HCT116 (cell line): Measurements from ENCODE around the gene SNX25. TPM values are rescaled to one million over a fixed set of nuclear protein-coding genes. Genes with fewer than 3 reads are reported as not detected.

Source experiments
- ATAC-seq: fragments of 200-7000 bp; cut with Tn5 transposase; 2 replicates; pipeline ENCODE4 v1.9.1; 2020; ENCODE audit warnings: mild to moderate bottlenecking, moderate library complexity
- BruUV-seq: library from RNA; stranded (reverse); fragments of 400-500 nt; replicated peaks from 2 replicates; lab custom pipeline; 2021; lab: Mats Ljungman, UMichigan
- CTCF ChIA-PET: fragments of 300-600 bp; sonication (Branson Sonifier 250); formaldehyde crosslinking; loops from one replicate; lab custom pipeline; 2021; ENCODE audit warnings: antibody characterized with exemption; lab: Charles Lee
- POLR2A ChIA-PET: fragments of 300-600, 350-600 bp; sonication (Branson Sonifier 250); formaldehyde crosslinking; loops from one replicate; lab custom pipeline; 2021; ENCODE audit warnings: antibody characterized with exemption; lab: Charles Lee
- RAD21 ChIA-PET, 2 experiments: fragments of 300-600 bp; sonication (Branson Sonifier 250); formaldehyde crosslinking; loops; one replicate each; lab custom pipeline; 2023; ENCODE audit warnings: low total read pairs in 2 of 2; ENCODE audit not compliant: uncharacterized antibody in 2 of 2, unreplicated experiment in 2 of 2, low non-redundant PET in 1 of 2; lab: Charles Lee
- DNase-seq: peaks from one replicate; pipeline ENCODE4 v3.0.0-alpha.2; 2010; ENCODE audit warnings: low read depth, low spot score
- H2AFZ ChIP-seq: fragments of 200-600 bp; shearing (Covaris generic), sonication (generic); 2 replicates; pipeline ENCODE4 v1.6.1; 2017; ENCODE audit warnings: low read depth, mixed run types, mixed read lengths, antibody characterized with exemption, low read length; ENCODE audit not compliant: poor library complexity, severe bottlenecking
- H3K27ac ChIP-seq: 2 replicates; pipeline ENCODE4 v1.5.1; 2012; ENCODE audit warnings: low read depth, low read length
- H3K27me3 ChIP-seq: fragments of 200-600 bp; sonication (generic); 2 replicates; pipeline ENCODE4 v1.6.1; 2016; ENCODE audit warnings: mixed run types, low read length, mixed read lengths; ENCODE audit not compliant: insufficient read depth
- H3K36me3 ChIP-seq, 2 experiments: fragments of 200-500 bp in 1 of 2; fragments of 200-600 bp in 1 of 2; sonication (Bioruptor generic) in 1 of 2; sonication (generic) in 1 of 2; 2 replicates each; pipeline versions ENCODE4 v1.5.1 to v1.6.1; 2014 to 2016; ENCODE audit warnings: low read length in 2 of 2, inconsistent platforms in 1 of 2, mixed read lengths in 1 of 2, mixed run types in 1 of 2; ENCODE audit not compliant: insufficient read depth in 2 of 2, control insufficient read depth in 1 of 2
- H3K4me1 ChIP-seq, 2 experiments: fragments of 200-600 bp in 1 of 2; sonication (generic) in 1 of 2; 2 replicates each; pipeline versions ENCODE4 v1.5.1 to v1.6.1; 2012 to 2017; ENCODE audit warnings: low read length in 2 of 2, inconsistent platforms in 1 of 2, mild to moderate bottlenecking in 1 of 2, mixed read lengths in 1 of 2, mixed run types in 1 of 2, moderate library complexity in 1 of 2; ENCODE audit not compliant: insufficient read depth in 2 of 2, control insufficient read depth in 1 of 2
- H3K4me2 ChIP-seq: fragments of 200-600 bp; sonication (generic); 2 replicates; pipeline ENCODE4 v1.6.1; 2017; ENCODE audit warnings: mixed run types, low read length, mixed read lengths
- H3K4me3 ChIP-seq, 2 experiments: fragments of 200-600 bp in 1 of 2; sonication (generic) in 1 of 2; replicated peaks in 1 of 2; 2 replicates each; pipeline ENCODE4 v1.5.1; 2011 to 2016; ENCODE audit warnings: low read length in 2 of 2, control low read depth in 1 of 2, low read depth in 1 of 2, mild to moderate bottlenecking in 1 of 2, mixed read lengths in 1 of 2, mixed run types in 1 of 2
- H3K79me2 ChIP-seq: fragments of 200-600 bp; sonication (generic); 2 replicates; pipeline ENCODE4 v1.6.1; 2017; ENCODE audit warnings: mild to moderate bottlenecking, mixed run types, low read length, moderate library complexity, mixed read lengths; ENCODE audit not compliant: insufficient read depth
- H3K9ac ChIP-seq: fragments of 200-600 bp; sonication (generic); 2 replicates; pipeline ENCODE4 v1.6.1; 2016; ENCODE audit warnings: low read length, mixed read lengths
- H3K9me2 ChIP-seq: fragments of 200-600 bp; sonication (generic), shearing (Covaris generic); 2 replicates; pipeline ENCODE4 v1.6.1; 2017; ENCODE audit warnings: mixed run types, mild to moderate bottlenecking, moderate library complexity; ENCODE audit not compliant: insufficient read depth
- H3K9me3 ChIP-seq, 2 experiments: fragments of 200-500 bp in 1 of 2; fragments of 200-600 bp in 1 of 2; sonication (Bioruptor generic) in 1 of 2; sonication (generic) in 1 of 2; 2 replicates each; pipeline ENCODE4 v1.6.1; 2014 to 2017; ENCODE audit warnings: low read length in 2 of 2, mixed read lengths in 2 of 2, inconsistent platforms in 1 of 2, low read depth in 1 of 2, mild to moderate bottlenecking in 1 of 2, mixed run types in 1 of 2, moderate library complexity in 1 of 2; ENCODE audit not compliant: control insufficient read depth in 1 of 2, insufficient read depth in 1 of 2
- H4K20me1 ChIP-seq: fragments of 200-600 bp; sonication (generic), shearing (Covaris generic); 2 replicates; pipeline ENCODE4 v1.6.1; 2017; ENCODE audit warnings: mixed run types, mild to moderate bottlenecking, moderate library complexity; ENCODE audit not compliant: insufficient read depth
- CBX3 ChIP-seq: IDR thresholded peaks from 2 replicates; pipeline ENCODE4 v1.6.1; 2012; ENCODE audit warnings: low read depth
- ELF1 ChIP-seq: IDR thresholded peaks from 2 replicates; pipeline ENCODE4 v1.6.1; 2012; ENCODE audit warnings: low read depth, borderline replicate concordance
- MAX ChIP-seq: IDR thresholded peaks from 2 replicates; pipeline ENCODE4 v1.6.1; 2012
- POLR2A ChIP-seq: IDR thresholded peaks from 2 replicates; pipeline ENCODE4 v1.7.0; 2011; ENCODE audit warnings: borderline replicate concordance; ENCODE audit not compliant: insufficient read depth, insufficient read length; ENCODE audit errors: extremely low read depth
- SIN3A ChIP-seq: IDR thresholded peaks from 2 replicates; pipeline ENCODE4 v1.6.1; 2012; ENCODE audit warnings: low read depth
- ZBTB33 ChIP-seq: IDR thresholded peaks from 2 replicates; pipeline ENCODE4 v1.6.1; 2011; ENCODE audit warnings: mild to moderate bottlenecking, low read length, moderate library complexity; ENCODE audit not compliant: insufficient replicate concordance; ENCODE audit errors: extremely low read depth
- ZFX ChIP-seq: fragments of 450-650 bp; IDR thresholded peaks from 2 replicates; pipeline ENCODE4 v1.6.1; 2017
- intact Hi-C: fragments of 100-400 bp; cut with micrococcal nuclease; formaldehyde crosslinking; loops from 2 replicates; pipeline ENCODE4 v1.10.0; 2022
- total RNA-seq: library from RNA; stranded (reverse); gene quantifications from one replicate; pipeline ENCODE4 v1.2.1, GENCODE V29; 2021; ENCODE audit not compliant: unreplicated experiment

SNX25 gene
- total RNA-seq, 1 experiment from 2014 or later = 20.9 TPM

- H3K4me1 ChIP-seq = no peaks in the 10 kb centered on the region
- H2AFZ ChIP-seq = no peak overlapping the region
- intact Hi-C loops = no loop called here
- no peak overlapping the region for H3K4me3 ChIP-seq
- DNase-seq (no peak), ATAC-seq (no peak)
- POLR2A ChIA-PET = no interaction called here
- no peak overlapping the region for H3K9ac ChIP-seq
- TF ChIP-seq MAX = no peak
- TF ChIP-seq ELF1 = no peak
- no peak for TF ChIP-seq CBX3
- H3K27ac ChIP-seq = no peak overlapping the region
- RAD21 ChIA-PET = no interaction called here
- H3K36me3 ChIP-seq = no peaks in the 10 kb centered on the region
- BruUV-seq = no TSS peak
- no peaks in the 10 kb centered on the region for H3K9me3 ChIP-seq
- H3K9me2 ChIP-seq = no peaks in the 10 kb centered on the region
- no peaks in the 10 kb centered on the region for H3K79me2 ChIP-seq
- CTCF ChIA-PET = no interaction called here
- no peak overlapping the region for H3K4me2 ChIP-seq
- H4K20me1 ChIP-seq = no peaks in the 10 kb centered on the region
- no peaks in the 10 kb centered on the region for H3K27me3 ChIP-seq
Observed at GRCh38 chr4:185352741-185353140, 143.3 kb downstream of the SNX25 start.

- no peak overlapping the region for H2AFZ ChIP-seq
- no TSS peak for BruUV-seq
- H3K9ac ChIP-seq = no peak overlapping the region
- no peak overlapping the region for H3K27ac ChIP-seq
- no peaks in the 10 kb centered on the region for H3K9me3 ChIP-seq
- DNase-seq (no peak), ATAC-seq (no peak)
- H3K9me2 ChIP-seq = no peaks in the 10 kb centered on the region
- no peaks in the 10 kb centered on the region for H3K79me2 ChIP-seq
- H3K4me3 ChIP-seq = no peak overlapping the region
- no peak overlapping the region for H3K4me2 ChIP-seq
- no peaks in the 10 kb centered on the region for H4K20me1 ChIP-seq
- POLR2A ChIA-PET = no interaction called here
- TF ChIP-seq SIN3A (no peak), POLR2A (no peak), ZFX (no peak), ZBTB33 (no peak)
- TF ChIP-seq, all 23 proteins: peak for 0
- peaks cover 0 to 8% of the 10 kb centered on the region in 2 experiments; a peak in 2 of 4 replicates for H3K4me1 ChIP-seq
- H3K36me3 ChIP-seq = no peaks in the 10 kb centered on the region
- H3K27me3 ChIP-seq = no peaks in the 10 kb centered on the region
- RAD21 ChIA-PET = no interaction called here
- intact Hi-C loops = no loop called here
- CTCF ChIA-PET = no interaction called here
Observed at GRCh38 chr4:185357211-185357610, 147.8 kb downstream of the SNX25 start.
